Thoracic aorta (tissue), 2 donors: Measurements from ENCODE around the gene INO80E. TPM values are rescaled to one million over a fixed set of nuclear protein-coding genes. Genes with fewer than 3 reads are reported as not detected.
A peak's percentile ranks its signal among the peaks of the same experiment; 100 is the strongest.

Experiments used
- ATAC-seq: fragments of 150-250 bp; one replicate; pipeline ENCODE4 v1.8.0; 2017; ENCODE audit warnings: low read depth; ENCODE audit not compliant: insufficient number of reproducible peaks, low FRiP score
- DNase-seq: peaks from one replicate; pipeline ENCODE4 v3.0.0-alpha.2; 2020; ENCODE audit warnings: low spot score
- H3K27ac ChIP-seq, 2 donors: fragments of 200-600 bp; sonication (generic); 1 replicate in 1 of 2; 2 replicates in 1 of 2; pipeline ENCODE4 v1.5.1; 2016; ENCODE audit warnings: mild to moderate bottlenecking in 2 of 2, moderate library complexity in 2 of 2
- H3K27me3 ChIP-seq: fragments of 200-600 bp; sonication (generic); replicated peaks from 2 replicates; pipeline ENCODE4 v1.6.0; 2016; ENCODE audit warnings: mild to moderate bottlenecking; ENCODE audit not compliant: insufficient read depth
- H3K36me3 ChIP-seq: fragments of 200-600 bp; sonication (generic); one replicate; pipeline ENCODE4 v1.5.1; 2016
- H3K4me1 ChIP-seq, 2 donors: fragments of 200-600 bp; sonication (generic); 1 replicate in 1 of 2; 2 replicates in 1 of 2; pipeline versions ENCODE4 v1.5.1 to v1.6.0; 2016; ENCODE audit warnings: low read depth in 2 of 2, mild to moderate bottlenecking in 1 of 2; ENCODE audit not compliant: control insufficient read depth in 1 of 2
- H3K4me3 ChIP-seq: fragments of 200-600 bp; sonication (generic); 2 replicates; pipeline ENCODE4 v1.5.1; 2016; ENCODE audit warnings: mild to moderate bottlenecking
- H3K9me3 ChIP-seq: fragments of 200-600 bp; sonication (generic); 2 replicates; pipeline ENCODE4 v1.5.1; 2016
- CTCF ChIP-seq: fragments of 200-600 bp; sonication (generic); IDR thresholded peaks from one replicate; pipeline ENCODE4 v1.5.1; 2019; ENCODE audit warnings: antibody characterized with exemption
- total RNA-seq, 2 donors: library from RNA; depleted of rRNA; stranded (reverse); fragments of >200 nt; gene quantifications; one replicate each; pipeline versions ENCODE4 v1.1.0 to v1.2.3, GENCODE V29; 2016

The INO80E gene
- total RNA-seq, 2 donors from 2014 or later = 67.4 to 81.8 TPM

- H3K9me3 ChIP-seq = no peaks in the 10 kb centered on the region
- no peak overlapping the region for H3K4me3 ChIP-seq
- no peak overlapping the region for H3K27ac ChIP-seq
- peaks cover under 1 to 7% of the 10 kb centered on the region in 2 donors for H3K4me1 ChIP-seq
- peaks cover 7% of the 10 kb centered on the region for H3K27me3 ChIP-seq
- DNase-seq (no peak), ATAC-seq (no peak)
- H3K36me3 ChIP-seq = peaks cover 7% of the 10 kb centered on the region
- TF ChIP-seq CTCF = peak; percentile 69
Measured at GRCh38 chr16:30005341-30006094, 9.5 kb downstream of the INO80E start.

GRCh38 chr16:30006095-30006473, 10.0 kb downstream of the INO80E start:
- DNase-seq (no peak), ATAC-seq (no peak)
- H3K36me3 ChIP-seq = peaks cover 7% of the 10 kb centered on the region
- peaks cover 7% of the 10 kb centered on the region for H3K27me3 ChIP-seq
- H3K27ac ChIP-seq = no peak overlapping the region
- no peak for TF ChIP-seq CTCF
- no peak overlapping the region for H3K4me3 ChIP-seq
- H3K9me3 ChIP-seq = no peaks in the 10 kb centered on the region
- H3K4me1 ChIP-seq = peaks cover 7 to 13% of the 10 kb centered on the region in 2 donors

- H3K4me3 ChIP-seq = no peak overlapping the region
- ATAC-seq (no peak), DNase-seq (no peak)
- H3K36me3 ChIP-seq = peaks cover under 1% of the 10 kb centered on the region
- H3K4me1 ChIP-seq = peaks cover 11 to 20% of the 10 kb centered on the region in 2 donors
- H3K9me3 ChIP-seq = no peaks in the 10 kb centered on the region
- no peak for TF ChIP-seq CTCF
- peaks cover 14% of the 10 kb centered on the region for H3K27me3 ChIP-seq
- no peak overlapping the region for H3K27ac ChIP-seq
Measured at GRCh38 chr16:30006659-30007377, 10.8 kb downstream of the INO80E start.

- H3K9me3 ChIP-seq = no peaks in the 10 kb centered on the region
- H3K27me3 ChIP-seq = peaks cover 15% of the 10 kb centered on the region
Measured at GRCh38 chr16:30007378-30007895, 11.4 kb downstream of the INO80E start.

More at GRCh38 chr16:30007378-30007895, 11.4 kb downstream of the INO80E start:
- DNase-seq (no peak), ATAC-seq (no peak)
- TF ChIP-seq CTCF = no peak
- Histone ChIP-seq H3K36me3 (no peaks in the 10 kb centered on the region), H3K4me1 (peaks cover 11 to 25% of the 10 kb centered on the region in 2 donors), H3K4me3 (no peak overlapping the region), H3K27ac (no peak overlapping the region)
